Body of pancreas (tissue), 4 donors: ENCODE results near the gene CRYZL1. TPM values are rescaled to one million over a fixed set of nuclear protein-coding genes. Genes with fewer than 3 reads are reported as not detected.
A peak's percentile ranks its signal among the peaks of the same experiment; 100 is the strongest.
"Not testable (repeated sequence)": the region's sequence is repeated elsewhere in the genome, so short reads cannot be mapped to it uniquely, and the experiment has no call there.

ENCODE experiments used
- ATAC-seq: fragments of 150-250 bp; one replicate; pipeline ENCODE4 v1.9.1; 2016
- DNase-seq, 4 donors: peaks; one replicate each; pipeline ENCODE4 v3.0.0-alpha.2; 2019
- H3K27ac ChIP-seq, 4 donors: fragments of 200-600 bp; sonication (generic); 1 replicate in 3 of 4; 2 replicates in 1 of 4; pipeline versions ENCODE4 v1.5.1 to v1.6.1; 2016 to 2019; ENCODE audit warnings: mild to moderate bottlenecking in 1 of 4, mixed read lengths in 1 of 4, moderate library complexity in 1 of 4
- H3K27me3 ChIP-seq, 2 donors: fragments of 200-600 bp; sonication (generic); one replicate each; pipeline ENCODE4 v1.6.0; 2016; ENCODE audit warnings: mild to moderate bottlenecking in 1 of 2
- H3K36me3 ChIP-seq, 2 donors: fragments of 200-600 bp; sonication (generic); replicated peaks in 1 of 2; 2 replicates each; pipeline ENCODE4 v1.5.1; 2016; ENCODE audit warnings: low read depth in 2 of 2; ENCODE audit not compliant: insufficient read depth in 1 of 2
- H3K4me1 ChIP-seq: fragments of 200-600 bp; sonication (generic); one replicate; pipeline ENCODE4 v1.6.0; 2016
- H3K4me3 ChIP-seq, 2 donors: fragments of 200-600 bp; sonication (generic); 1 replicate in 1 of 2; 2 replicates in 1 of 2; pipeline ENCODE4 v1.5.1; 2016 to 2019
- H3K9me3 ChIP-seq, 3 donors: fragments of 200-600 bp; sonication (generic); 1 replicate in 2 of 3; 2 replicates in 1 of 3; pipeline ENCODE4 v1.5.1; 2016
- POLR2A ChIP-seq, 3 donors: fragments of 450-650 bp; IDR thresholded peaks; one replicate each; pipeline ENCODE4 v1.6.1; 2016; ENCODE audit warnings: antibody characterized with exemption in 3 of 3, mild to moderate bottlenecking in 2 of 3
- WGBS, 2 donors: methylation state at CpG; one replicate each; pipeline ENCODE4 v1.1.5; 2017; 5-methylcytosine and 5-hydroxymethylcytosine counted together
- intact Hi-C: fragments of 100-400 bp; cut with DNase I; formaldehyde crosslinking; loops from one replicate; pipeline ENCODE4 v1.15.1; 2023
- total RNA-seq, 2 donors: library from RNA; depleted of rRNA; stranded (reverse); fragments of >200 nt; gene quantifications; one replicate each; pipeline ENCODE4 v1.1.0, GENCODE V29; 2016
- TF ChIP-seq, protein P1 (sequence below), 7 experiments: fragments of 450-650 bp in 4 of 7; fragments of 200-600 bp in 3 of 7; sonication (generic) in 3 of 7; IDR thresholded peaks; one replicate each; pipeline ENCODE4 v1.5.1; 2016 to 2019; ENCODE audit warnings: antibody characterized with exemption in 7 of 7

The CRYZL1 gene
- total RNA-seq, 2 donors from 2014 or later: 22.3 to 31.6 TPM

DNA sequence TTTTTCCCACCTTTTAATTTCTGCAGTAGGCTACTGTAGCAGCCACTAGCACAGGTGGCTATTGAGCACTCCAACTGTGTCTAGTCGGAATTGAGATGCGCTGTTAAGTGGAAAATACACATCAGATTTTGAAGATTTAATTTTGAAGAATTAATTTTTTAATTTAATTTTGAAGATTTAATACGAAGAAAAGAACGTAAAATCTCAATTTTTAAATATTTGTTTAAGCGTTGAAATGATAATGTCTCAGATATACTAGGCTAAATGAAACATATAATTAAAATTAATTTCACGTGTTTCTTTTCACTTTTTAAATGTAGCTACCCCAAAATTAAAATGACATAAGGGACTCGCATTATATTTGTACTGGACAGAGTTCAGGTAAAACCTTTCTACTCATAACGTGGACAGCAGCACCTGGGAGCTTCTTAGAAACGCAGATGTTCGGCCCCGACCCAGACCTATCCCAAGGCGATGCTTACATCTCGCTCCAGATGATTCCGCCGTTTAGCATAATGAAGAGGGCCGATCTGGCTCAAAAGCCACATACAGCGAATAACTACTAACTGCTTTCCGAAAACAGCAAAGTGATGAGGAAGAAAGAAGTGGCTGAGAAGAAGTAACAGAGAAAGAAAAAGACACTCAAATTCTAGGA is 717 bp downstream of the CRYZL1 start:
- Histone ChIP-seq H3K4me3 (peak overlapping the region; percentile 13 to 44), H3K9me3 (no peaks in the 10 kb centered on the region), H3K36me3 (no peaks in the 10 kb centered on the region), H3K4me1 (peaks cover 20% of the 10 kb centered on the region), H3K27ac (peak overlapping the region in 3 of 4 donors; percentile 88 to 89 (median 88)), H3K27me3 (no peaks in the 10 kb centered on the region)
- TF ChIP-seq, protein P1, sequence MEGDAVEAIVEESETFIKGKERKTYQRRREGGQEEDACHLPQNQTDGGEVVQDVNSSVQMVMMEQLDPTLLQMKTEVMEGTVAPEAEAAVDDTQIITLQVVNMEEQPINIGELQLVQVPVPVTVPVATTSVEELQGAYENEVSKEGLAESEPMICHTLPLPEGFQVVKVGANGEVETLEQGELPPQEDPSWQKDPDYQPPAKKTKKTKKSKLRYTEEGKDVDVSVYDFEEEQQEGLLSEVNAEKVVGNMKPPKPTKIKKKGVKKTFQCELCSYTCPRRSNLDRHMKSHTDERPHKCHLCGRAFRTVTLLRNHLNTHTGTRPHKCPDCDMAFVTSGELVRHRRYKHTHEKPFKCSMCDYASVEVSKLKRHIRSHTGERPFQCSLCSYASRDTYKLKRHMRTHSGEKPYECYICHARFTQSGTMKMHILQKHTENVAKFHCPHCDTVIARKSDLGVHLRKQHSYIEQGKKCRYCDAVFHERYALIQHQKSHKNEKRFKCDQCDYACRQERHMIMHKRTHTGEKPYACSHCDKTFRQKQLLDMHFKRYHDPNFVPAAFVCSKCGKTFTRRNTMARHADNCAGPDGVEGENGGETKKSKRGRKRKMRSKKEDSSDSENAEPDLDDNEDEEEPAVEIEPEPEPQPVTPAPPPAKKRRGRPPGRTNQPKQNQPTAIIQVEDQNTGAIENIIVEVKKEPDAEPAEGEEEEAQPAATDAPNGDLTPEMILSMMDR (IDR thresholded peaks at IDR 0.05): no peak
- TF ChIP-seq POLR2A (IDR thresholded peaks at IDR 0.05): no peak
- ATAC-seq: no peak
- intact Hi-C loops: no loop called here
- 12 to 14% methylated on average over 18 of the region's 18 CpGs for WGBS, 2 donors
- DNase-seq: peak; percentile 13 to 27 (median 22)

- no peak for DNase-seq
- TF ChIP-seq POLR2A (IDR thresholded peaks at IDR 0.05): no peak
- TF ChIP-seq, protein P1 (IDR thresholded peaks at IDR 0.05): no peak
- H3K4me3 ChIP-seq: no peak overlapping the region
- H3K36me3 ChIP-seq: no peaks in the 10 kb centered on the region
- no peak overlapping the region for H3K27ac ChIP-seq
- H3K27me3 ChIP-seq: no peaks in the 10 kb centered on the region
- no peaks in the 10 kb centered on the region for H3K9me3 ChIP-seq
- no peak for ATAC-seq
- 86 to 89% methylated on average over 2 of the region's 2 CpGs for WGBS, 2 donors
- intact Hi-C loops: no loop called here
- H3K4me1 ChIP-seq: no peaks in the 10 kb centered on the region
Observed at GRCh38 chr21:33634254-33634653, 7.3 kb downstream of the CRYZL1 start.

- H3K9me3 ChIP-seq, H3K4me3 ChIP-seq, ATAC-seq, H3K36me3 ChIP-seq, H3K4me1 ChIP-seq, intact Hi-C loops, H3K27ac ChIP-seq, DNase-seq, H3K27me3 ChIP-seq: not testable (repeated sequence)
- 93 to 95% methylated on average over 7 of the region's 7 CpGs for WGBS, 2 donors
Observed at GRCh38 chr21:33626151-33626550, 15.4 kb downstream of the CRYZL1 start.

DNA sequence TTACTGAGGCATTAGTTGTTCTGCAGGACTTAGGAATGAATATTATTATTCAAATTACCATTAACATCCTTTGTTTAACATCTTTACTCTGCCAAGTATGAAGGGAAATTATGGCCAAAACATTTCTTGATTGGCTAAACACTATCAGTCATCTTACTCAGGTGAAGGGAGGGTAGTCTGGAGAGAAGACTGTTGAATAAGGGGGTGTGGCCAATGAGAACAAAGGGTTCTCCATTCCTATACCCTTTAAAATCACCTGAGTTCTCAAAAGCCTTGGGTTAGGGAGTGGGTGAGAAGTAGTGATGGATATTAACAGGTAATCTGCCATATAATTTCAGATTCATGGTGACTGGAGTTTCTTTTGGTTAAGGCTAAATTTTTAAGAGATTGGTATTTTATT is 19.3 kb downstream of the CRYZL1 start:
- Histone ChIP-seq H3K4me3 (no peak overlapping the region), H3K9me3 (no peaks in the 10 kb centered on the region), H3K27ac (no peak overlapping the region), H3K27me3 (no peaks in the 10 kb centered on the region), H3K4me1 (no peaks in the 10 kb centered on the region), H3K36me3 (peaks cover 4 to 6% of the 10 kb centered on the region in 2 donors)
- TF ChIP-seq, protein P1 (IDR thresholded peaks at IDR 0.05): no peak
- no peak for TF ChIP-seq POLR2A (IDR thresholded peaks at IDR 0.05)
- DNase-seq (no peak), ATAC-seq (no peak)
- intact Hi-C loops: no loop called here

- Histone ChIP-seq H3K9me3 (no peaks in the 10 kb centered on the region), H3K27me3 (no peaks in the 10 kb centered on the region), H3K36me3 (peaks cover 4 to 6% of the 10 kb centered on the region in 2 donors), H3K27ac (no peak overlapping the region), H3K4me3 (no peak overlapping the region), H3K4me1 (no peaks in the 10 kb centered on the region)
- no peak for DNase-seq
- intact Hi-C loops: no loop called here
- ATAC-seq: no peak
- no peak for TF ChIP-seq POLR2A (IDR thresholded peaks at IDR 0.05)
- TF ChIP-seq, protein P1 (IDR thresholded peaks at IDR 0.05): no peak
- WGBS, 2 donors: 86 to 89% methylated on average over 4 of the region's 4 CpGs
Observed at GRCh38 chr21:33619726-33620125, 21.8 kb downstream of the CRYZL1 start.
